Sigmoid colon (tissue), 4 donors: ENCODE measurements around the gene HTR1E.

ENCODE experiments used
- CTCF ChIP-seq, 4 experiments: fragments of 450-650 bp in 3 of 4; fragments of 200-600 bp in 1 of 4; IDR thresholded peaks; one replicate each; pipeline ENCODE4 v1.5.1; 2016 to 2019; ENCODE audit warnings: antibody characterized with exemption in 4 of 4, mild to moderate bottlenecking in 3 of 4, moderate library complexity in 2 of 4
- EP300 ChIP-seq, 4 donors: sonication (generic); formaldehyde crosslinking; IDR thresholded peaks; one replicate each; pipeline ENCODE4 v1.6.1; 2017; ENCODE audit warnings: antibody characterized with exemption in 4 of 4
- POLR2A ChIP-seq, 2 donors: fragments of 450-650 bp; IDR thresholded peaks; one replicate each; pipeline ENCODE4 v1.6.1; 2016; ENCODE audit warnings: antibody characterized with exemption in 2 of 2, mild to moderate bottlenecking in 2 of 2, moderate library complexity in 2 of 2
- POLR2AphosphoS5 ChIP-seq, 4 donors: sonication (generic); formaldehyde crosslinking; IDR thresholded peaks; one replicate each; pipeline ENCODE4 v1.6.1; 2017; ENCODE audit warnings: antibody characterized with exemption in 4 of 4

- TF ChIP-seq EP300 (IDR thresholded peaks at IDR 0.05) (no peak), CTCF (IDR thresholded peaks at IDR 0.05) (no peak), POLR2AphosphoS5 (IDR thresholded peaks at IDR 0.05) (no peak), POLR2A (IDR thresholded peaks at IDR 0.05) (no peak)
These were observed 4.1 kb downstream of the HTR1E start for GRCh38 chr6:86941461-86941860.
